H9 (cell line): ENCODE results near the gene VPS41. TPM values are rescaled to one million over a fixed set of nuclear protein-coding genes. Genes with fewer than 3 reads are reported as not detected.

Source experiments
- DNase-seq: peaks from one replicate; pipeline ENCODE4 v3.0.0-alpha.2; 2017
- H2AFZ ChIP-seq: one replicate; pipeline ENCODE4 v1.6.1; 2013; ENCODE audit warnings: mild to moderate bottlenecking, low read length, control low read depth, moderate library complexity
- H2AK5ac ChIP-seq: 2 replicates; pipeline ENCODE4 v1.6.1; 2013; ENCODE audit warnings: low read length, control low read depth, mixed read lengths; ENCODE audit not compliant: insufficient read length
- H2BK120ac ChIP-seq: one replicate; pipeline ENCODE4 v1.6.1; 2013; ENCODE audit warnings: low read depth, mild to moderate bottlenecking, low read length, control low read depth, inconsistent platforms; ENCODE audit not compliant: poor library complexity, severe bottlenecking
- H2BK12ac ChIP-seq: 2 replicates; pipeline ENCODE4 v1.6.1; 2013; ENCODE audit warnings: low read length, control low read depth, mixed read lengths, low read depth; ENCODE audit not compliant: insufficient read length
- H2BK15ac ChIP-seq: 2 replicates; pipeline ENCODE4 v1.6.1; 2013; ENCODE audit warnings: low read depth, low read length, control low read depth
- H2BK20ac ChIP-seq: one replicate; pipeline ENCODE4 v1.6.1; 2013; ENCODE audit warnings: low read depth, mild to moderate bottlenecking, low read length, control low read depth, inconsistent platforms; ENCODE audit not compliant: poor library complexity, severe bottlenecking
- H2BK5ac ChIP-seq: 2 replicates; pipeline ENCODE4 v1.6.1; 2013; ENCODE audit warnings: low read length, control low read depth, mixed read lengths; ENCODE audit not compliant: insufficient read length
- H3K14ac ChIP-seq: 2 replicates; pipeline ENCODE4 v1.6.1; 2013; ENCODE audit warnings: low read length, control low read depth; ENCODE audit not compliant: insufficient read depth
- H3K18ac ChIP-seq: 2 replicates; pipeline ENCODE4 v1.6.1; 2013; ENCODE audit warnings: low read depth, mild to moderate bottlenecking, mixed read lengths, low read length, control low read depth; ENCODE audit not compliant: insufficient read length
- H3K23ac ChIP-seq: 2 replicates; pipeline ENCODE4 v1.6.1; 2013; ENCODE audit warnings: low read length, control low read depth, mixed read lengths, low read depth; ENCODE audit not compliant: insufficient read length
- H3K23me2 ChIP-seq: 2 replicates; pipeline ENCODE4 v1.6.1; 2013; ENCODE audit warnings: low read depth, mild to moderate bottlenecking, mixed read lengths, low read length, control low read depth; ENCODE audit not compliant: insufficient read length, poor library complexity, severe bottlenecking
- H3K27ac ChIP-seq: 2 replicates; pipeline ENCODE4 v1.5.1; 2013; ENCODE audit warnings: low read length, control low read depth, mixed read lengths, low read depth; ENCODE audit not compliant: insufficient read length
- H3K27me3 ChIP-seq: 2 replicates; pipeline ENCODE4 v1.6.1; 2013; ENCODE audit warnings: low read length, control low read depth, inconsistent platforms; ENCODE audit not compliant: insufficient read depth
- H3K4ac ChIP-seq: 2 replicates; pipeline ENCODE4 v1.6.1; 2013; ENCODE audit warnings: low read depth, mild to moderate bottlenecking, control low read depth, inconsistent platforms, low read length, moderate library complexity
- H3K4me1 ChIP-seq: 2 replicates; pipeline ENCODE4 v1.6.1; 2013; ENCODE audit warnings: low read length, control low read depth, inconsistent platforms; ENCODE audit not compliant: insufficient read depth
- H3K4me2 ChIP-seq: 2 replicates; pipeline ENCODE4 v1.6.1; 2013; ENCODE audit warnings: low read length, control low read depth, mixed read lengths; ENCODE audit not compliant: insufficient read length, insufficient read depth
- H3K56ac ChIP-seq: 2 replicates; pipeline ENCODE4 v1.6.1; 2013; ENCODE audit warnings: low read depth, mild to moderate bottlenecking, mixed read lengths, low read length, control low read depth; ENCODE audit not compliant: insufficient read length
- H3K79me1 ChIP-seq: 2 replicates; pipeline ENCODE4 v1.6.1; 2013; ENCODE audit warnings: low read depth, mild to moderate bottlenecking, moderate library complexity, low read length, control low read depth, inconsistent platforms; ENCODE audit not compliant: insufficient read depth, poor library complexity, severe bottlenecking
- H3K79me2 ChIP-seq: 2 replicates; pipeline ENCODE4 v1.6.1; 2013; ENCODE audit warnings: low read length, control low read depth, inconsistent platforms; ENCODE audit not compliant: insufficient read depth
- H3K9ac ChIP-seq: 2 replicates; pipeline ENCODE4 v1.6.1; 2013; ENCODE audit warnings: low read length, control low read depth, mixed read lengths; ENCODE audit not compliant: insufficient read length; ENCODE audit errors: extremely low read depth
- H3K9me3 ChIP-seq: one replicate; pipeline ENCODE4 v1.6.1; 2013; ENCODE audit warnings: low read depth, low read length, inconsistent platforms; ENCODE audit not compliant: control insufficient read depth
- H3T11ph ChIP-seq: one replicate; pipeline ENCODE4 v1.6.1; 2013; ENCODE audit warnings: mild to moderate bottlenecking, low read length, control low read depth, inconsistent platforms
- H4K20me1 ChIP-seq: one replicate; pipeline ENCODE4 v1.6.1; 2013; ENCODE audit not compliant: control insufficient read depth, insufficient read length, insufficient read depth
- H4K5ac ChIP-seq: 2 replicates; pipeline ENCODE4 v1.6.1; 2013; ENCODE audit warnings: low read depth, mild to moderate bottlenecking, mixed read lengths, low read length, control low read depth; ENCODE audit not compliant: insufficient read length
- H4K8ac ChIP-seq: replicated peaks from 2 replicates; pipeline ENCODE4 v1.6.1; 2013; ENCODE audit warnings: low read length, control low read depth, mixed read lengths, low read depth; ENCODE audit not compliant: insufficient read length
- H4K91ac ChIP-seq: 2 replicates; pipeline ENCODE4 v1.6.1; 2013; ENCODE audit warnings: low read depth, mild to moderate bottlenecking, moderate library complexity, mixed read lengths, low read length, control low read depth; ENCODE audit not compliant: insufficient read length
- H3K27ac Mint-ChIP-seq, 3 experiments: 2 replicates in 2 of 3; 3 replicates in 1 of 3; pipeline ENCODE4 v1.8.0; 2020 to 2021; ENCODE audit warnings: mixed read lengths in 3 of 3, mild to moderate bottlenecking in 1 of 3, moderate library complexity in 1 of 3
- H3K27me3 Mint-ChIP-seq: 2 replicates; pipeline ENCODE4 v1.8.0; 2021; ENCODE audit warnings: low read depth, mild to moderate bottlenecking, moderate library complexity, mixed read lengths
- H3K36me3 Mint-ChIP-seq, 3 experiments: 2 replicates in 2 of 3; 3 replicates in 1 of 3; pipeline ENCODE4 v1.8.0; 2020 to 2021; ENCODE audit warnings: low read depth in 3 of 3, mixed read lengths in 3 of 3; ENCODE audit not compliant: insufficient read depth in 1 of 3
- H3K4me1 Mint-ChIP-seq, 2 experiments: 2 replicates each; pipeline ENCODE4 v1.8.0; 2020; ENCODE audit warnings: mixed read lengths in 2 of 2
- H3K4me3 Mint-ChIP-seq, 2 experiments: 2 replicates in 1 of 2; 3 replicates in 1 of 2; pipeline ENCODE4 v1.8.0; 2020 to 2021; ENCODE audit warnings: mild to moderate bottlenecking in 2 of 2, mixed read lengths in 2 of 2, moderate library complexity in 1 of 2
- H3K9me3 Mint-ChIP-seq, 2 experiments: 2 replicates in 1 of 2; 3 replicates in 1 of 2; pipeline ENCODE4 v1.8.0; 2020; ENCODE audit warnings: mild to moderate bottlenecking in 2 of 2, mixed read lengths in 2 of 2, moderate library complexity in 1 of 2
- WGBS: extraction: QIAGEN DNeasy Blood & Tissue Kit; methylation state at CpG from one replicate; pipeline ENCODE4 v1.1.7; 2013; ENCODE audit warnings: missing lambda C conversion rate, low lambda C conversion rate, mixed read lengths; ENCODE audit not compliant: insufficient read length; ENCODE audit errors: extremely low coverage; 5-methylcytosine and 5-hydroxymethylcytosine counted together
- total RNA-seq: library from RNA; stranded (reverse); gene quantifications from 2 replicates; pipeline ENCODE4 v1.2.1, GENCODE V29; 2021
- TF ChIP-seq, protein P1 (sequence below): fragments of 200-600 bp; sonication (generic); conservative IDR thresholded peaks from 3 replicates; pipeline ENCODE4 v1.8.0; 2021; ENCODE audit warnings: antibody characterized with exemption, mild to moderate bottlenecking

VPS41 gene
- total RNA-seq, 1 experiment from 2014 or later, result 49.3 TPM

- H3K27ac ChIP-seq, result no peak overlapping the region
- H2BK5ac ChIP-seq, result no peak overlapping the region
- H3K9me3 ChIP-seq, result no peaks in the 10 kb centered on the region
- Mint-ChIP-seq H3K27me3 (no peaks in the 10 kb centered on the region), H3K9me3 (no peaks in the 10 kb centered on the region; a peak in 1 of 5 replicates), H3K27ac (no peak overlapping the region), H3K4me3 (no peak overlapping the region), H3K4me1 (peaks cover 15% of the 10 kb centered on the region in 2 experiments), H3K36me3 (no peaks in the 10 kb centered on the region; a peak in 1 of 7 replicates)
- H4K8ac ChIP-seq, result no peak overlapping the region
- H3K79me1 ChIP-seq, result no peaks in the 10 kb centered on the region
- H4K20me1 ChIP-seq, result no peaks in the 10 kb centered on the region
- no peak overlapping the region for H2BK12ac ChIP-seq
- H3K79me2 ChIP-seq, result no peaks in the 10 kb centered on the region
- H2BK15ac ChIP-seq, result no peak overlapping the region
- H3K56ac ChIP-seq, result no peak overlapping the region
- H4K91ac ChIP-seq, result no peak overlapping the region
- no peak overlapping the region for H3K4ac ChIP-seq
- no peak overlapping the region for H3K18ac ChIP-seq
- no peak overlapping the region for H4K5ac ChIP-seq
- no peak overlapping the region for H3T11ph ChIP-seq
- no peaks in the 10 kb centered on the region for H3K23me2 ChIP-seq
- no peak overlapping the region for H2BK20ac ChIP-seq
- no peak overlapping the region for H2AFZ ChIP-seq
- TF ChIP-seq, protein P1, sequence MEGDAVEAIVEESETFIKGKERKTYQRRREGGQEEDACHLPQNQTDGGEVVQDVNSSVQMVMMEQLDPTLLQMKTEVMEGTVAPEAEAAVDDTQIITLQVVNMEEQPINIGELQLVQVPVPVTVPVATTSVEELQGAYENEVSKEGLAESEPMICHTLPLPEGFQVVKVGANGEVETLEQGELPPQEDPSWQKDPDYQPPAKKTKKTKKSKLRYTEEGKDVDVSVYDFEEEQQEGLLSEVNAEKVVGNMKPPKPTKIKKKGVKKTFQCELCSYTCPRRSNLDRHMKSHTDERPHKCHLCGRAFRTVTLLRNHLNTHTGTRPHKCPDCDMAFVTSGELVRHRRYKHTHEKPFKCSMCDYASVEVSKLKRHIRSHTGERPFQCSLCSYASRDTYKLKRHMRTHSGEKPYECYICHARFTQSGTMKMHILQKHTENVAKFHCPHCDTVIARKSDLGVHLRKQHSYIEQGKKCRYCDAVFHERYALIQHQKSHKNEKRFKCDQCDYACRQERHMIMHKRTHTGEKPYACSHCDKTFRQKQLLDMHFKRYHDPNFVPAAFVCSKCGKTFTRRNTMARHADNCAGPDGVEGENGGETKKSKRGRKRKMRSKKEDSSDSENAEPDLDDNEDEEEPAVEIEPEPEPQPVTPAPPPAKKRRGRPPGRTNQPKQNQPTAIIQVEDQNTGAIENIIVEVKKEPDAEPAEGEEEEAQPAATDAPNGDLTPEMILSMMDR, result no peak
- H3K14ac ChIP-seq, result no peak overlapping the region
- no peak overlapping the region for H2AK5ac ChIP-seq
- WGBS, result no CpG with 5 or more reads among the region's 4 CpGs
- DNase-seq, result no peak
- H3K23ac ChIP-seq, result no peak overlapping the region
- H2BK120ac ChIP-seq, result no peak overlapping the region
- no peak overlapping the region for H3K9ac ChIP-seq
- no peaks in the 10 kb centered on the region for H3K4me1 ChIP-seq
- no peaks in the 10 kb centered on the region for H3K27me3 ChIP-seq
- no peak overlapping the region for H3K4me2 ChIP-seq
Measured at GRCh38 chr7:38942431-38943051, 33.5 kb upstream of the VPS41 start.
